ENCODE data around the gene VAV1.
"Not testable (repeated sequence)": the region's sequence is repeated elsewhere in the genome, so short reads cannot be mapped to it uniquely, and the experiment has no call there.

VAV1 gene

DNA sequence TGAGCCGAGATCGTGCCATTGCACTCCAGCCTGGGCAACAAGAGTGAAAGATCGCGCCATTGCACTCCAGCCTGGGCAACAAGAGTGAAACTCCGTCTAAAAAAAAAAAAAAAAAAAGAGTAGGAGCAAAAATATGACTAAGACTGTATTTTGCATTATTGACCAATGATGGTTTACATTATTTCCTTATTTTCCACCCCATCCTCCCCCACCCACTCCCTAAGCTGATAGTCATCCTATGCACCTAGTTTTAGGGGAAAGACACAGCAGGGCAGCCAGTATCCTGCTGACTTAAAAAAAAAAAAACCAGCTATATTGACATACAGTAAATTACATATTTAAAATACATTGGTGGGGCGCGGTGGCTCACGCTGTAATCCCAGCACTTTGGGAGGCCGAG lies 25.1 kb downstream of the VAV1 start:
- Histone ChIP-seq H3K4me3 (ENCODE audit: control insufficient read depth in 1 of 7, extremely low read depth in 1 of 7, insufficient read depth in 4 of 7, low read depth in 2 of 7, low read length in 6 of 7) (no peak overlapping the region), H3K4me1 (ENCODE audit: control extremely low read depth in 1 of 4, control insufficient read depth in 4 of 4, insufficient read depth in 4 of 4, low read length in 3 of 4) (peaks cover 3 to 35% (median 29%) of the 10 kb centered on the region in 4 experiments), H3K27me3 (replicated peaks in 2 of 5; ENCODE audit: control insufficient read depth in 4 of 5, insufficient read depth in 5 of 5, low read length in 4 of 5) (no peaks in the 10 kb centered on the region), H3K9me3 (ENCODE audit: control extremely low read depth in 1 of 5, control insufficient read depth in 4 of 5, insufficient read depth in 2 of 5, low read depth in 1 of 5, low read length in 4 of 5) (peaks cover 0 to 6% (median 0%) of the 10 kb centered on the region in 5 experiments), H3K36me3 (ENCODE audit: control insufficient read depth in 4 of 4, insufficient read depth in 4 of 4, low read length in 3 of 4) (peaks cover 4 to 29% (median 16%) of the 10 kb centered on the region in 4 experiments), H3K27ac (ENCODE audit: insufficient read depth in 1 of 2, low read depth in 1 of 2, low read length in 2 of 2, poor library complexity in 1 of 2, severe bottlenecking in 2 of 2) (no peak overlapping the region)
- WGBS (ENCODE audit: insufficient coverage) = 96% methylated on average over 8 of the region's 9 CpGs
- ChIA-PET CTCF (interaction anchor here (1.6 kb wide), 1 partner anchor 66 kb away, joined by 5 read pairs; no protein-coding TSS in a partner anchor), POLR2A (no interaction called here)
- DNase-seq = no peak

DNA sequence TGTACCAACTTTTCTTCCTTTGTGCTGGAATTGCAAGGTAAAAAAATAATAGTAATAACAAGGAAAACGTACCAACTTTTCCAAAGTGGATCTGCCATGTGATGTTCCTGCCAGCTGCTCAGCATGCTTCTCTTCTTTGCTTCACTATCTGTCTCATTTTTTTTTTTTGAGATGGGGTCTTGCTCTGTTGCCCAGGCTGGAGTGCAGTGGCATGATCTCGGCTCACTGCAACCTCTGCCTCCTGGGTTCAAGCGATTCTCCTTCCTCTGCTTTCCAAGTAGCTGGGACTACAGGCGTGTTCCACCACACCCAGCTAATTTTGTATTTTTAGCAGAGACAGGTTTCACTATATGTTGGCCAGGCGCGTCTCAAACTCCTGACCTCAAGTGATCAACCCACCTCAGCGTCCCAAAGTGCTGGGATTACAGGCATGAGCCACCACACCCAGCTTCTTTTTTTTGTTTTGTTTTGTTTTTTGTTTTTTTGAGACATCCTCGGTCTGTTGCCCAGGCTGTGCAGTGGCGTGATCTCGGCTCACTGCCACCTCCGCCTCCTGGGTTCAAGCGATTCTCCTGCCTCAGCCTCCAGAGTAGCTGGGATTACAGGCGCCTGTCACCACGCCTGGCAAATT lies 27.8 kb downstream of the VAV1 start:
- peak overlapping the region in 1 of 2 experiments; percentile 40 for H3K27ac ChIP-seq (ENCODE audit: insufficient read depth in 1 of 2, low read depth in 1 of 2, low read length in 2 of 2, poor library complexity in 1 of 2, severe bottlenecking in 2 of 2)
- DNase-seq; H3K4me3 ChIP-seq (ENCODE audit: control insufficient read depth in 1 of 7, extremely low read depth in 1 of 7, insufficient read depth in 4 of 7, low read depth in 2 of 7, low read length in 6 of 7); H3K9me3 ChIP-seq (ENCODE audit: control extremely low read depth in 1 of 5, control insufficient read depth in 4 of 5, insufficient read depth in 2 of 5, low read depth in 1 of 5, low read length in 4 of 5); H3K27me3 ChIP-seq (replicated peaks in 2 of 5; ENCODE audit: control insufficient read depth in 4 of 5, insufficient read depth in 5 of 5, low read length in 4 of 5): not testable (repeated sequence)
- CTCF ChIA-PET = interaction anchor here (1.3 to 5.8 kb wide), 6 partner anchors 9 to 64 kb away, joined by 3 to 92 read pairs (median 10); partner anchors contain the start of genes SH2D3A and VAV1
- H3K4me1 ChIP-seq (ENCODE audit: control extremely low read depth in 1 of 4, control insufficient read depth in 4 of 4, insufficient read depth in 4 of 4, low read length in 3 of 4) = peaks cover 3 to 48% (median 41%) of the 10 kb centered on the region in 4 experiments
- POLR2A ChIA-PET = interaction anchor here (0.6 to 5.2 kb wide), 4 partner anchors 9 to 64 kb away, joined by 3 to 65 read pairs (median 4); partner anchors contain the start of gene VAV1
- H3K36me3 ChIP-seq (ENCODE audit: control insufficient read depth in 4 of 4, insufficient read depth in 4 of 4, low read length in 3 of 4) = peaks cover 2 to 13% (median 5%) of the 10 kb centered on the region in 4 experiments
- WGBS (ENCODE audit: insufficient coverage) = 83% methylated on average over 2 of the region's 14 CpGs

DNA sequence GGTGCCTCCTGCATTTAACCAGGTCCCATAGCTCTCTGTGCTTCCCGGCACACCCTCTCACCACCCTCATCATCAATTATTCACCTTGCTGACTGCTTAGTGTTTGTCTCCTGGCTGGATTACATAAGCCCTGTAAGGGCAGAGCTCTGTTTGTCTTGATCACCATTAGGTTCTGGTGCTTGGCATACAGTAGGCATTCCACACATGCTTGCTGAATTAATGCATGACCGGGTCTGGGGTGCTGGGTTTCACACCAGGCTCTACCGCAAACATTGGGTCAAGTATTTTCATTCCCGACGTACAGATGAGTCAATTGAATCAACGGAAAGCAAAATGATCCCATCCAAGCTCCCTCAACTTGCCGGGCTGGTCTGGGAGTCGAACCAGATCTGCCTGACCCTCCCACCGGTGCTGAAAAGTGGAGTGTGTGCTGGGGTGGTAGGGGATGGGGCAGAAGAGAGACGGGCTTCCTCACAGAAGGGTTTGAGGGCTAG lies 28.5 kb downstream of the VAV1 start:
- Histone ChIP-seq H3K4me3 (ENCODE audit: control insufficient read depth in 1 of 7, extremely low read depth in 1 of 7, insufficient read depth in 4 of 7, low read depth in 2 of 7, low read length in 6 of 7) (peak overlapping the region in 6 of 7 experiments; percentile 15 to 64 (median 53)), H3K9me3 (ENCODE audit: control extremely low read depth in 1 of 5, control insufficient read depth in 4 of 5, insufficient read depth in 2 of 5, low read depth in 1 of 5, low read length in 4 of 5) (no peaks in the 10 kb centered on the region), H3K27ac (ENCODE audit: insufficient read depth in 1 of 2, low read depth in 1 of 2, low read length in 2 of 2, poor library complexity in 1 of 2, severe bottlenecking in 2 of 2) (peak overlapping the region; percentile 72 to 87), H3K4me1 (ENCODE audit: control extremely low read depth in 1 of 4, control insufficient read depth in 4 of 4, insufficient read depth in 4 of 4, low read length in 3 of 4) (peaks cover 3 to 48% (median 41%) of the 10 kb centered on the region in 4 experiments), H3K36me3 (ENCODE audit: control insufficient read depth in 4 of 4, insufficient read depth in 4 of 4, low read length in 3 of 4) (peaks cover 0 to 13% (median 2%) of the 10 kb centered on the region in 4 experiments), H3K27me3 (replicated peaks in 2 of 5; ENCODE audit: control insufficient read depth in 4 of 5, insufficient read depth in 5 of 5, low read length in 4 of 5) (no peaks in the 10 kb centered on the region)
- ChIA-PET POLR2A (interaction anchor here (0.6 to 5.2 kb wide), 5 partner anchors 10 to 80 kb away, joined by 3 to 65 read pairs (median 3); partner anchors contain the start of gene VAV1), CTCF (interaction anchor here (0.5 to 5.8 kb wide), 10 partner anchors 10 to 296 kb away, joined by 3 to 92 read pairs (median 7); partner anchors contain the start of genes SH2D3A and VAV1)
- DNase-seq = no peak
- WGBS (ENCODE audit: insufficient coverage) = 33% methylated on average over 8 of the region's 10 CpGs

- peak overlapping the region; percentile 11 to 64 (median 48) for H3K4me3 ChIP-seq (ENCODE audit: control insufficient read depth in 1 of 7, extremely low read depth in 1 of 7, insufficient read depth in 4 of 7, low read depth in 2 of 7, low read length in 6 of 7)
- H3K27ac ChIP-seq (ENCODE audit: insufficient read depth in 1 of 2, low read depth in 1 of 2, low read length in 2 of 2, poor library complexity in 1 of 2, severe bottlenecking in 2 of 2) = peak overlapping the region; percentile 72 to 87
- WGBS (ENCODE audit: insufficient coverage) = 0% methylated on average over 6 of the region's 19 CpGs
- H3K9me3 ChIP-seq (ENCODE audit: control extremely low read depth in 1 of 5, control insufficient read depth in 4 of 5, insufficient read depth in 2 of 5, low read depth in 1 of 5, low read length in 4 of 5) = no peaks in the 10 kb centered on the region
- peak; percentile 95 to 96 (median 96) for DNase-seq
- CTCF ChIA-PET = interaction anchor here (0.5 to 5.8 kb wide), 11 partner anchors 10 to 296 kb away, joined by 3 to 92 read pairs (median 9); partner anchors contain the start of genes SH2D3A and VAV1
- H3K27me3 ChIP-seq (replicated peaks in 2 of 5; ENCODE audit: control insufficient read depth in 4 of 5, insufficient read depth in 5 of 5, low read length in 4 of 5) = no peaks in the 10 kb centered on the region
- peaks cover 3 to 48% (median 41%) of the 10 kb centered on the region in 4 experiments for H3K4me1 ChIP-seq (ENCODE audit: control extremely low read depth in 1 of 4, control insufficient read depth in 4 of 4, insufficient read depth in 4 of 4, low read length in 3 of 4)
- POLR2A ChIA-PET = interaction anchor here (0.6 to 5.2 kb wide), 7 partner anchors 11 to 80 kb away, joined by 3 to 65 read pairs (median 6); partner anchors contain the start of gene VAV1
- H3K36me3 ChIP-seq (ENCODE audit: control insufficient read depth in 4 of 4, insufficient read depth in 4 of 4, low read length in 3 of 4) = peaks cover 0 to 13% (median 1%) of the 10 kb centered on the region in 4 experiments
Measured at GRCh38 chr19:6801485-6802086, 29.1 kb downstream of the VAV1 start.

DNA sequence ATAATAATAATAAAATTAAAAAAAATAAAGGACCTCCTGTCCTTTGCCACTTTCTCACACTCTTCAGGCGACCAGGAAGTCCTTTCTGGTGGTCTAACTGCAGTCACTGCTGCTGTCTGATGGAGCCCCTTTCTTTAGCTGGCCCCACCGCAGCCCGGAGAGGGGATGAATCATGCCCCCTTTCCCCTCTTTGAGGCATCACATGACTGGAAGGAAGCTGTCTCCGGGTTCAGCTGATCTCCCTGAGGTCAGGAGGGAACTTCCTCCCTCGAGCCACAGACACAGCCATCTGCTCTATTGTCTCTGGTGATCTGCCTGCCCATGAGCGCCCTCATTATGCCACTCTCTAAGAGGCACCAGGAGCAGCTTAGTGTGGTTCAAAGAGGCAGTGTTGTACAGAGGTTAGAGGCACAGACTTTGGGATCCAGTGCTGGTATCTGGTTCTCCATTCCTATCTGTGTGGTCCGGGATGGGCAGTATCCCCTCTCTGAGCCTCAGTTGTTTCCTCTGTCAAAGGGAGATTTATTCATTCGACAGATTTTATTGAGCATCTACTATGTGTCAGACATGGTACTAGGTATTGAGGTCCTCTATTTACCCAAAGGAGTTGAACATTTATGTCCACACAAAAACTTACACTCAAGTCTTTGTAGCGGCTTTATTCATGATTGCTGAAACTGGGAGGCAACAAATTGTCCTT lies 30.0 kb downstream of the VAV1 start:
- Histone ChIP-seq H3K4me1 (ENCODE audit: control extremely low read depth in 1 of 4, control insufficient read depth in 4 of 4, insufficient read depth in 4 of 4, low read length in 3 of 4) (peaks cover 3 to 44% (median 41%) of the 10 kb centered on the region in 4 experiments), H3K9me3 (ENCODE audit: control extremely low read depth in 1 of 5, control insufficient read depth in 4 of 5, insufficient read depth in 2 of 5, low read depth in 1 of 5, low read length in 4 of 5) (no peaks in the 10 kb centered on the region), H3K4me3 (ENCODE audit: control insufficient read depth in 1 of 7, extremely low read depth in 1 of 7, insufficient read depth in 4 of 7, low read depth in 2 of 7, low read length in 6 of 7) (peak overlapping the region in 5 of 7 experiments; percentile 21 to 69 (median 52)), H3K27me3 (replicated peaks in 2 of 5; ENCODE audit: control insufficient read depth in 4 of 5, insufficient read depth in 5 of 5, low read length in 4 of 5) (no peaks in the 10 kb centered on the region), H3K27ac (ENCODE audit: insufficient read depth in 1 of 2, low read depth in 1 of 2, low read length in 2 of 2, poor library complexity in 1 of 2, severe bottlenecking in 2 of 2) (peak overlapping the region; percentile 22 to 87), H3K36me3 (ENCODE audit: control insufficient read depth in 4 of 4, insufficient read depth in 4 of 4, low read length in 3 of 4) (peaks cover 0 to 17% (median 2%) of the 10 kb centered on the region in 4 experiments)
- POLR2A ChIA-PET = interaction anchor here (0.9 to 5.2 kb wide), 6 partner anchors 11 to 64 kb away, joined by 3 to 65 read pairs (median 6); partner anchors contain the start of gene VAV1
- CTCF ChIA-PET = interaction anchor here (0.8 to 5.8 kb wide), 14 partner anchors 11 to 100 kb away, joined by 3 to 92 read pairs (median 6); partner anchors contain the start of genes SH2D3A, TRIP10 and VAV1
- 29% methylated on average over 4 of the region's 9 CpGs for WGBS (ENCODE audit: insufficient coverage)
- peak; percentile 88 to 97 (median 95) for DNase-seq

DNA sequence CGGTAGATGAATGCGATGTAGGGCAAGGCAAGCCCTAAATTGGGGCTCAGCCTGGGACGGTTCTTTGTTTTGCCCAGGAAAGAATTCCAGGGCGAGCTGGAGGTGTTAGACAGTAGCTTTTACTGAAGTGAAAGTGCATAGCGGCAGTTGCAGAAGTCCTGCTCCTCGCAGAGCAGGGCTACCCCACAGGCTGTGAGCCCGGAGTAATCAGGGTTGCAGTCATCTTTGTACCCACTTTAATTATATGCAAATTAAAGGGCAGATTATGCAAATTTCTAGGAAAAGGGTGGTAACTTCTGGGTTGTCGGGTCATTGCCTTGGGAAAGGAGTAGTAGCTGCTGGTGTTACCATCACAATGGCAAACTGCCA lies 30.5 kb downstream of the VAV1 start:
- POLR2A ChIA-PET = interaction anchor here (0.9 to 5.2 kb wide), 6 partner anchors 10 to 65 kb away, joined by 3 to 65 read pairs (median 6); partner anchors contain the start of gene VAV1
- H3K4me3 ChIP-seq (ENCODE audit: control insufficient read depth in 1 of 7, extremely low read depth in 1 of 7, insufficient read depth in 4 of 7, low read depth in 2 of 7, low read length in 6 of 7) = peak overlapping the region in 5 of 7 experiments; percentile 21 to 69 (median 45)
- peak; percentile 6 to 39 (median 31) for DNase-seq
- H3K27ac ChIP-seq (ENCODE audit: insufficient read depth in 1 of 2, low read depth in 1 of 2, low read length in 2 of 2, poor library complexity in 1 of 2, severe bottlenecking in 2 of 2) = peak overlapping the region; percentile 22 to 87
- peaks cover 3 to 44% (median 41%) of the 10 kb centered on the region in 4 experiments for H3K4me1 ChIP-seq (ENCODE audit: control extremely low read depth in 1 of 4, control insufficient read depth in 4 of 4, insufficient read depth in 4 of 4, low read length in 3 of 4)
- 73% methylated on average over 6 of the region's 8 CpGs for WGBS (ENCODE audit: insufficient coverage)
- peaks cover 0 to 17% (median 2%) of the 10 kb centered on the region in 4 experiments for H3K36me3 ChIP-seq (ENCODE audit: control insufficient read depth in 4 of 4, insufficient read depth in 4 of 4, low read length in 3 of 4)
- CTCF ChIA-PET = interaction anchor here (0.8 to 5.8 kb wide), 15 partner anchors 11 to 100 kb away, joined by 3 to 92 read pairs (median 5); partner anchors contain the start of genes GPR108, SH2D3A, TRIP10 and VAV1
- no peaks in the 10 kb centered on the region for H3K27me3 ChIP-seq (replicated peaks in 2 of 5; ENCODE audit: control insufficient read depth in 4 of 5, insufficient read depth in 5 of 5, low read length in 4 of 5)
- H3K9me3 ChIP-seq (ENCODE audit: control extremely low read depth in 1 of 5, control insufficient read depth in 4 of 5, insufficient read depth in 2 of 5, low read depth in 1 of 5, low read length in 4 of 5) = no peaks in the 10 kb centered on the region
